Daoy (cell line): ENCODE measurements around the gene PRICKLE2. TPM values are rescaled to one million over a fixed set of nuclear protein-coding genes. Genes with fewer than 3 reads are reported as not detected.
A peak's percentile ranks its signal among the peaks of the same experiment; 100 is the strongest.

Experiments used
- DNase-seq: peaks from one replicate; pipeline ENCODE4 v3.0.0-alpha.2; 2015; ENCODE audit warnings: low read depth
- total RNA-seq: library from RNA; depleted of rRNA; stranded (reverse); fragments of >200 nt; shearing (Covaris generic); gene quantifications from 2 replicates; pipeline ENCODE4 v1.2.3, GENCODE V29; 2014

PRICKLE2 gene
- total RNA-seq, 1 experiment from 2014 or later, result 13.0 TPM

DNA sequence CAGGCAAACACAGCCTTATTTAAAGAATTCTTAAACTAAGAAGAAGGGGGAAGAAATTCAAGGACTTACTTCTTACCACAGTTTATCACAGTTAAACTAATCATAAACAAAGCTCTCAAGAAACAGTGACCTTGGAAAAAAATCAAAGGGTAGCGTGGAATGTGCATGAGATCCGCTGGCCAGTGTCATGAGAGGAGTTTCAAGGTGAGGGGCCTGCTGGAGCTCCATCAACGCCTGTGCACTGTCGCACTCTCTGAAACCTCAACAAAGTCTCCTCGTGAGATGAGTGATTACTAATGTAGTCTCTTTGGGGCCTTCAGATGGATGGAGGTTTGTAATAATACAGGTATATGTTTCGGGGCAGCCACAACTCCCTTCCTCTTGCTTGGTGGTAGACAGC lies 28.4 kb upstream of the PRICKLE2 start:
- DNase-seq, result no peak

DNA sequence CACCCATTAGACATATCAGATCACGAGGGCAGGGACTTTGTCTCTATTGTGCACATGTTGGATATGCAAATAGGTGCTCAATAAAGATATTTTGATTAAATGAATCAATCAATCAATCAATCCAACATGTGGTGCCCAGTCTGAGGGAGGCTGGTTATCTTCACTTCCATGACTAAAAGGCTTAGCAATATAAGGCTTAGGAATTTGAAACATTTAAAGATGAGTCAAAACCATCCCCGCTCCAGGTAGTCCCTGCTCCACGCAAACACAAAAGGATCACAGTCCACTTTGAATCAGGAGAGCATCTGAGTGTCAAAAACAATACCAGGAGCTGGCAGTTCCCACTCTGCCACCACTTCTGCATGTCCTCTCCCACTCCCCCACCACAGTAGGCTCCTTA lies 25.8 kb upstream of the PRICKLE2 start:
- DNase-seq, result no peak

DNA sequence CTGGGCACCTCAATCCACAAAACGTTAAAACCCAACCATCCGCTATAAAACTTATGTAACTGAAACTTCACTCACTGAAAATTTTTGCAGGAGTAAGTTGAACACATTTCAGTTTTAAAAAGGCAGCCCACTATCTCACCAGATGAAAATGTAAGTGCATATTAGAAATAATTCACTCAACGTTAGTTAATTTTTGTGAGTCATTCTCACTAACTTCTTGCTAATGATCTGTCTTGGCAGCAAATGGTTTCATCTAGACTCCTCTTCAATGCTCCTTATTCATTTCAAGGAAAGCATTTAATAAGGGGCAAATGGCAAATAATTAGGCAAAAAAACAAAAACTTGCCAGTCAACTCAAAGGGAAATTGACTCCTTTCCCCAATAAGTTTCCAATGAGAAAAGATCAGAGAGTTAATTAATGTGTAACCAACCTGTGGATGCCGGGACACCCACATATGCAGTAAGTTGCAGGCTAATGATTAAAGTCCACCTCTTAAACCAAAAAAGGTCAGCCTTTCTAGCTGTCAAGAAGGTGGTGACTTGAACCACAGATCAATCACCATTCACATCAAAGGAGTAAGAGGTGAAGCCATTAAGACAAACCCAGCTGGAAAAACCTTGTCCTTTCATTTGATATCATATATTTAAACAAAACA lies 22.9 kb upstream of the PRICKLE2 start:
- no peak for DNase-seq

DNA sequence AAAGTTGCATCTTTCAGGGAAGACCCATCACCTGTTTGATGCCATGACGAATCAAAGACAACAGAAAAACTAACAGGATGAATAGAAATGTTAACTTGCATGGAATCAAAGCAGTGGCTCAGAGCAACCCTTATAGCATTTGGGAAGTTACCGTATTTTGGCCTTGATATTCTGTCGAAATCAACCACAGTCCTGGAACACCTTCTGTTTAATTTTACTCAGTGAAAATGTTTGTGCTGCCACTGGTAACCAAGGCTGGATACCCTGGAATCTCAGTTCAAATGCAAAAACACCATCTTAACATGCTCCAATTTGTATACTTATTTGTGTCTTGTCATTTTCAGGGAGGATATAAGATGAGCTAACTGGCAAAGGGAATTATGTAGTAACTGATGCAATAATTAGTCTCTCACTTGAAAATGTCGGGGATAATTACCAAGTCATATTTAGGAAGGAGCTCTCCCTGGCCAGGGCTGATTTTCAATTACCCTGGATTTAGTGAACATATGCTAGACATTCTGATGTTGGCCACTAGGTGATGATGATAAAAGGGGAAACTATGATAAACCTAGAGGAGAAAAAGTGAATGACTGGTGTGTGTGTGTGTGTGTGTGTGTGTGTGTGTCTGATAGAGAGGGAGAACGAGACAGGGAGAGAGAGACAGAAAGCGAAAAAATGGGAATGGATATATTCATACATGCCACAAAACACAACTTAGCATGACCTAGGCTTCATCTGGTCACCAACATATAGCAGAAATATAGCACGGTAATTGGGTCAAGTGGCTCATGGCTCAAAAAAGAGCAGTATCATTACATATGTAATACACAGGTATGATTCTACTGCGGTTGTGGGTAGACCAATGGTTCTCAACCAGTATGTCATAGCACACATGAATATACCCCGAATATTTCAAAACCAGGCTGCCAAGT lies 19.0 kb upstream of the PRICKLE2 start:
- DNase-seq, result no peak

DNA sequence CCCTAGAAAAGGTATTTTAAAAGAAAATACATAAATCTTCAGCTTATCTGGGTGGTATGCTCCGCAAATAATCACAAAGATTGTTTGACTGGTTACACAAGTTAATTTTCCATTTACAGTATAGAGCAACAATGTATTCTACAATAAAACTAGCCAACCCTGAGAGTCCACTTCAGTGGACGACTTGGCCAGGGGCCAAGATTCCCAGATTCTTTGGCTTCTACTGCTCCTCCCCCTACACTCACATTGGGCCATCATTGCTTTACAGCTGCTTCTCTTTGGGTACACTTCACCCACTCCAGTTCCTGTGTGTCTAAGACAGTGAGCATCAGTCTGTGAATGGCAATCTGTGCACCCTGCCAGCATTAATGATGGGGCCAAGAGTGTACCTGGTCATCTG lies 17.2 kb upstream of the PRICKLE2 start:
- no peak for DNase-seq

DNA sequence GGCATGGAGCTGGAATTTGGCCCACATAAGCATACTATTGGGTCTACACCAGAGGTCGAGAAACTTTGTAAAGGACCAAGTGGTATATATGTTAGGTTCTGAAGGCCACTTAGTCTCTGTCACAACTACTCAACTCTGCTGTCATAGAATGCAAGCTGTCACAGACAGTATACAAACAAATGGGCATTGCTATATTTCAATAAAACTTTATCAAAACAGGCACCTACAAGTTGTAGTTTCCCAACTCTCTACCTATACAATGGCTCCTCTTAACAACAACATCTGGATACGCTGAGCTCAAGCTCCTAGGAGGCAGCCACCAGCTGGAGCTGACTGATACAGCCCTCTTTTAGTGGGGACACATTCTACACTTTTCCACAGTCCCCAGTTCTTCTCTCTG lies 15.7 kb upstream of the PRICKLE2 start:
- no peak for DNase-seq

DNA sequence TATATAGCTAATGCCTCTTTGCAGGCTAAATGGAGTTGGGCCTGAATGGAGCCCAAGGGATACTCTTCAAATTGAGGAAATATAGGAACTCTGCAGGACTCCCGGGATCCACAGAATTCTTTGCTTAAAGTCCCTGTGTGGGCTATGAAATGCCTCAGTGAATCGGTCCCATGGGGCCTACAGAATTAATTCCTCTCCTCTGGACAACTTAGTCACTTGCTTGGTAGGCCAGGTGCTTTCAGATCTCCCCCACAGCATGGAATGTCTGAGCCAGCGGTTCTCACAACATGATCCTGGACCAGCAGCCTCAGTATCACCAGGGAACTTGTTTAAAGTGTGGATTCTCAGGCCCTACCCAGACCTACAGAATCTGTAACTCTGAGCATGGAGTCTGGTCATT lies 15.1 kb upstream of the PRICKLE2 start:
- peak; percentile 24 for DNase-seq

DNA sequence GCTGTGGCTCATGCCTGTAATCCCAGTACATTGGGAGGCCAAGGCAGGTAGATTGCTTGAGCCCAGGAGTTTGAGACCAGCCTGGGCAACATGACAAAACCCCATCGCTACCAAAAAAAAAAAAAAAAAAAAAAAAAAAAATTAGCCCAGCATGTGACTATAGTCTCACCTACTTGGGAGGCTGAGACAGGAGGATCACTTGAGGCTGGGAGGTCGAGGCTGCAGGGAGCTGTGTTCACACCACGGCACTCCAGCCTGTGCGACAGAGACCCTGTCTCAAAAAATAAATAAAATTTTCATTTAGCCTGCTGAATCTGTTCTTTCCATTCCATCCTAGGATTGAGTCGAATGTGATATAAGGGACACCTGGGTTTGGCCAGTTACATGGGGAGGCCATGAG lies 14.6 kb upstream of the PRICKLE2 start:
- no peak for DNase-seq

DNA sequence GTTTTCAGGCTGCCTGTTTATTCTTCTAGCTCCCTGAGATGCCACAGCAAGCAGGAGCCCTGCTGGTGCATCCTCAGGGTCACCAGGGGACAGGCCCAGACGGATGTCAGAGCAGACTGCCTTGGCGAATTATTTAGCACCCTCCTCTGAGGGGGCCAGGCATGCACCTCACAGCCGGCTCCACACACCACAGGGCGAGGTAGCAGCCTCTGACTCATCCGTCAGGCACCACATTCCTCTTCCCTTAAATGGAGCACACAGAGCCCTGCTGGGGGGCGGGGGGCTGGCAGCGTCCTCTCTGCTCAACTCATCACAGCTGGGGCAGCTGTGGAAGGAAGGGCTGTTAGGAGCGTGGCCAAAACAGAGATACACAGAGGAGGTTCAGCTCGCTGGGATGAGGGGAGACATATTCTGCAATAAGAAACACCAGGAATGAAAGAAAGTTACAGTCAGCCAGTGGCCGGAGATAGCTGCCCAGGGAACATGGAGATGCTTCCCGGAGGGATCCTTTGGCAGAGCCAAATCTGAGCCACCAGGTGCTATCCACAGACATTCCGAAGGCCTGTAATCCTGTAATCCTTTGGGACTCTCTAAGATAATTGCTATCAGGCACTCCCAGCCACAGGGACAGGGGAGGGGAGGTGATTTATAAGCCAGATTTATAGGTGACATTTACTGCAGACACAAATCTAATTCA lies 13.9 kb upstream of the PRICKLE2 start:
- peak; percentile 96 for DNase-seq

DNA sequence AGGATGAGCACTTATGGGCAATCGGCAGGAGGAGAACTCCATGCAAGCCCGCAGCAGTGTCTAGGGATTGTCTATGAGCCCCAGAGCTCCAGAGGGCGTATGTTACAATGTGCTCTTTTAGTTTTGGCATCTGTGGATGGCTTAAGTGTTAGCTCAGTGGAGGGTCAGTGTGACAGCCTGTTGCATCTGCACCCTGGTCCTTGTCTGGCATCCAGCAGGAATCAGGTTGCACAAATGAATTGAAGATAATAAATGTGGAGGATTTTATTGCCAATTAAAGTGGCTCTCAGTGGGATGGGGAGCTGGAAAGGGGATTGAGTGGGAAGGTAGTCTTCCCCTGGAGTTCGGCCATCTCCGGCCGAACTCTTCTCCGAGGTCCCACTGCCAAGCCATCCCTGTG lies 11.8 kb upstream of the PRICKLE2 start:
- no peak for DNase-seq

DNA sequence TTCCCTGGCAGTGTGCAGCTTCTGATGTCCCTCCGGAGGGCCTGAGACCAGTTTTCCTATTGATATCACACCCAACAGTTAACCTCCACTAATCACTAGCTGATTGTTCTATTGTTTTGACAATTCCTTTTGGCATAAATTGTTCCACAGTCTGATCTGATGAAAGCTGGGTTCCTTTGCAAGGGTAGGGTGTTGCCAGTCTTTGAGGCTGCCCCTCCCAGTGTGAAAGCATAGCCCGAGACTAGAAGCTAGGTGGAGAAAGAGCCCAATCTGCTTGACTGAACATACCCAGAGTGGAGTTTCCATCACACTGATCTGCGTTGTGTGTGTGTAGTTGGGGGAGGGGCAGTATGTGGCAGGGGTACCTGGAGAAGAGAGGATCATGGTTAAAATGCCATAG lies 10.3 kb upstream of the PRICKLE2 start:
- DNase-seq, result no peak

DNA sequence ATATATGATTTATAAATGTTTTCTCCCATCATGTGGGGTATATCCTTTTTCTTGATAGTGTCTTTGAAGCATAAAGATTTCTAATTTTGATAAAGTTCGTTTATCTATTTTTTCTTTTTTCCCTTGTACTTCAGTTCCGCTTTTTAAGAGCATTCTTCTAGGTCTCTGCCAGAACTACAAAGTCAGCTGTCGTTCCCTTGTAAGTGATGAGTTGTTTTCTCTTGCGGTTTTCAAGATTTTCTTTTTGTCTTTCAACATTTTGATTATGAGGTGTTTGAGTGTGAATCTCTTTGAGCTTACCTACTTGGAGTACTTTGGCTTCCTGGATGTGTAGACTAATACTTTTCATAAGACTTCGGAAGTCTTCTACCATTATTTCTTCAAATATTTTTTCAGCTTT lies 9.3 kb upstream of the PRICKLE2 start:
- no peak for DNase-seq

DNA sequence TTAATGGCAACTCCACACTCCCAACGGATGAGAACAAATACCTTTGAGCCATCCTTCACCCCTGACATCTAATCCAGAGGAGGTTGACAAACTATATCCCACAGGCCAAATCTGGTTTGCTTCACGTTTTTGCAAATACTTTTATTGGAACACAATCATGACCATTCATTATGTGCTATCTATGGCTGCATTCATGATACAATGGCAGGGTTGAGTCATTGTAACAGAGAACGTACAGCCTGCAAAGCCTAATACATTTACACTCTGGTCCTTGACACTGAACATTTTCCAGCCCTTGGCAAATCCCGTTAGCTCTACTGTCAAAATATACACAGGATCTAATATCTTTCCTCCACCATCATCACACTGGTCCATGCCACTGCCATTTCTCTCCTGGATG lies 7.6 kb upstream of the PRICKLE2 start:
- no peak for DNase-seq

DNA sequence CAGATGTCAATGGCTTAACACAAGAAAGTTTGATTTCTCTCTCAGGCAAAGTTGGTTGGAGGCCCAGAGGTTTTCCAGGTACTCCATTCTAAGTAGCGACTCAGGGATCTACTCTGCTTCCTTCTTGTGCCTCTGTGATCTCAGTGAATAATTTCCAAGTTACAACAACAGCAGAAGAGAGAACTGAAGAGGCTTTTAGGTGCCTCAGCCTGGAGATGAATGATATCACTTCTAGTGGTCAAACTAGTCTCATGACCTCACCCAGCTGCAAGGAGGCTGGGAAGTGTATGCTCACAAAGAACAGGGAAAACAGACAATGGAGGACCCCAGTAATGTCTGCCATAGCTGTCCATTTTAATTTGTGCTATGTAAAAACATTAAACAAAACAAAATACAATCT lies 4.6 kb upstream of the PRICKLE2 start:
- DNase-seq, result peak; percentile 44

DNA sequence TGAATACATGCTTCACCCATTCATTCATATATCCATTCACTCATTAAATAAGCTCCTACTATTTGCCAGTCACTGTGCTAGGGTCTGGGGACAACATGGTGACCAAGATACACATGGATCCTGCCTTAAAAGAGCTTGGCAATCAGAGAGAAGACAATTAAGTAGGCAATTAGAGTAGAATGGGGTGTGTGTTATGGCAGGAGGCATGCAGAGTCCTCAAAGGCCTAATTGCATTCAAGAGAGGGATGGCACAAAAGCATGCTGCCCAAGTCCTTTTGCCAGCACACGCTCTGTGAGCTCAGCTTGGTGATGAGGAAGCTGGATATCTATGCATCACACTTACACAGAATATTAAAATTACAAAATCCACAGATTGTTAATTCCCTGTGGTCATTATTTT lies 2.8 kb upstream of the PRICKLE2 start:
- DNase-seq, result no peak

DNA sequence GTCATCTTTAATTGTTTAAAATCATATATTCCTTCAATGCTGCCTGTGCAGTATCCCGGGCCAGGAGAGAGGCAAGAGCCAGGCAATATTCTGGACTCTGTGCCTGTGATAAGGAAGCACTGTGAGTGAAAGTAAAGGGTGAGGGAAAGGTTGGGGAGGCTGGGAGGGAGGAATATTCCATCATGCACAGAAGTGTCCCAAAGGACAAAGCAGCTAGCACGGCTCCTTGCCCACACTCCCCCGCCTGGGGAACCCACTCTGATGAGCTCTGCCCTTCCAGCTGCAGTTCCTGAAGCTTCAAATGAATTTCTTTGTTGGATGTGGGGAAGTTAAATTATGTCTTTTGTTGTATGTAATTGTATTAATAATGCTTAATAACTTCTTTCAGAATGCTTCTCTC lies 1.5 kb upstream of the PRICKLE2 start:
- DNase-seq, result no peak

DNA sequence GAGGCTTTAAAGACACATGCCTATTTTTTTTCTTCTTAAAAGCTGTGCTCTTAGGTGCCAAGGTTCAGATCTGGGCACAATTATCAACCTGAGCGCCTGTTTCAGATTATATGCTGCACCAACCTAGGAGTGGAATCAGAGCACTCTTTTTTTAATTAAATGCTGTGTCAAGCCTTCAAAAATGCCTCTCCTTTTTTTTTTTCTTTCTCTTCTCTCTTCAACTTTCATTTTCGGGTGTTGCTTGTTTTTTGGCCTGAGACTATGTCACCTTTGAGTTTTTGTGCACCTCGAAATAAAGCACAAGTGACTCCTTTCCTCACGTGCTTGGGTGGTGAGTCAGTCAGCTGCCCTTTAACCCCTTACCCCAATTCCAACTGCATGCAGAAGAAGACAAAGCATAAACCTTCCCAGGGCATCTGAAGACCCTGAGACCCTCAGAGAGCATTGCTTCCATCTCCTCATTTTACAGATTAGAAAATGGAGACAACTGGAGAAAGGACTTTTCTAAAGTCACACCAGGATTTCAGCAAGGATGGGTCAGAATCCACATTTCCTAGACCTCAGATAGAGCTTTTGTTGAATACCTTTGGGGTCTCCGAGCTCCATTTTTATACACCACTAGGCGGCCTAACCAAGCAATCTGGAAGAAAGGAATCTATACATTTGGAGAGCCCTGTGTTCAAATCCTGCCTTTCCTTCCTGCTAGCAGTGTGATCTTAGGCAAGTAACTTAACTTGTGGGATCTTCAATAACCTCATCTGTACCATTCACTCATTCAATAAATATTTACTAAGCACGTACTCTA lies 631 bp upstream of the PRICKLE2 start:
- no peak for DNase-seq

DNA sequence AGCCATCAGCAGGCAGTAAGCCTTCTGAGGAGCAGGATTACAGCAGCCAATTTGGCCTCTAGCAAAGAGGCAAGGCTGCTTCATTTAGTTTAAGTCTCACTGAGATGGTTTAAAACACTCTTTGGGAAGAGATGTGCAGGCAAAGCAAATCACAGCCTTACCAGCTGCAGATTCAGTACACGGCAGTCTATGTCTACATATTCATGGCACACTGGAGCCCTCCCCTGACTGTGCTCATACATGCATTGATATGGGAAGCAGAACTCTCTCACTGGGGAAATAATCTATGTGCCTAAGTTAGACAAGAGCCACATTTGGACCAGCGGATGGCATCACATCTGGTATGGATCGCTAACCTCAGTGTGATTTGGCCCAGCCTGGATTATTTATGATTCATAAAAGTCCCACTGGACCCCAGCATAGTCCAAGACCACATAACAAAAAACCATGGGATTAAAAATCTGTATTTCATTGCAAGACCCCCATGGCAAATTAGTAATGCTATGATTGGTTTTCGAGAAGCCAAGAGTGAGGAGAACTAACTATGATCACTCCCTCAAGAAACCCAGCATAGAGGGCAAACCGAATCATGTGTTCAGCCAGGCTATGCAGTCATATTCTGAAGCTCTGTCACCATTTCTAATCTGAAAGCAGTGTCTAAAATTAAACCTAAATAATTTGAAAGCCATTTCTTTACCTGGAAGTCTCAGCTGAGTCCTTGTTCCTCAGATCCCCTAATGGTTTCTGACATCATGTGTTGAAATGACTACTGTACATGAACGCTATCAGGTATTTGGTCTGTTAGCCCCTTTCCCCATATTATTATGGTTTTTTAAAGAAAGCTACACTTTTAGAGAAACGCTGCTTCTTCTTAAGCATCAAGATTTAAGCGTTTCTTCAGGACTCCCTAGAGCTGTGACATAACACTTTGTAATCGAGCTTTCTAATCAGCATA lies 1.2 kb downstream of the PRICKLE2 start:
- peak; percentile 56 for DNase-seq

DNA sequence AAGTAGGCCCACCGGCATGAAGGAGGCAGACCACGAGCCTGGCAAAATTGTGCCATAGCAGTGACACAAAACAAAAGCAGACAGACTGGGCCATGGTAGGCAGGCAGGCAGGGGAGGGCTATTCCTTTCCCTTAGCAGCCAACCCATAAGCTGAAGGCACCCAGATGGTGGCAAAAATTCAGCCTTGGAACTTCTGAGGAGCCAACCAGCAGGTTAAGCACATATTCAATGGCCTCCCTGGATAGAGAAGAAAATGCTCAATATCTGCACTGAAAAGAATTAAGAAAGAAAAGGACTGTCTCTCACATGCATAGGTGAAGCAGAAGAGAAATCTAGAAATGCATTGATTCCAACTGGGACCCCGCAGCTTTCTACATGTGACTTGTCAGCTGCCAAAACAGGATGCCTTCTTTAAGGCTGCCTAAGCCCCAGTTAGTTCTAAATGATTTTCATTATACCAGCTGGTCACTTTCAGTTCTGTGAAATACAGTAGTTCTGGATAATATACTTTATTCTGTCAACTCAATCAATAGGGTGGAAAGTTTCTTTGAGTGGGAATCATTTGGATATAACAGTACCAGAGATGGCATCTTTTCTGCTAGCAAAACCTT lies 2.7 kb downstream of the PRICKLE2 start:
- DNase-seq, result no peak

DNA sequence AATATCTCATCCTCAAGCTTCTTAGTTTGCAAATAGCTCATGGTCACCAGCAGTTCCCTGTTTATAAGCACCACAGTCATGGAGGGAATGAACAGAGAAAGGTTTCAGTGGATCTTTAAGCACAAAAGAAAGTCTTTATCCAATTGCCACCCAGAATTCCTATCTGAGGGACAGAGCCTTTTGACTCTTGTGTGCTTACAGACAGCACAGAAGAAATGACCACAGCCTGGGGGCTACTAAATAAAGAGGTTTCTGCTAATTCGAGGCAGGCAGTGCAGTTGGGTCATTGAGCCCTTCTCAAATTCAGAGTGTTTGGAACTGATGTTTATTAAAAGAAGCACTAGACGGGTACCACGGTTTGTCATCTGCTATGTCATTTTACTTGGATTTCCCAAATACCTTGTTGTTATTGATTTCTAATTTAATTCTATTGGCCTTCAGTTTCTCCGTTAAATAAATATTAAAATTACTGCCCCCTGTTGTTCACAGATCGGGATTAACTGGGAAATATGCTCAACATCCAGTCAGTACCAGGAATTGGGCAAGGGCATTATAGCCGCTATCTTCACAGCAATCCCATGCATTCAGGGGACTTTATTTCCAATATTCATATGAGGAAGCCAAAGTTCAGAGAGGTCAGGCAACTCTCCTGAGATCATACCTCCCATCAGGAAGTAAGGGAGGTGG lies 3.6 kb downstream of the PRICKLE2 start:
- no peak for DNase-seq
